ENCODE results near the gene FOLR1.

FOLR1 gene

GRCh38 chr11:72236774-72237111 lies 44.8 kb downstream of the FOLR1 start:
- no peak for DNase-seq

- no peak for DNase-seq
These were observed 45.4 kb downstream of the FOLR1 start for GRCh38 chr11:72237112-72237931.

- peak; percentile 61 for DNase-seq
These were observed 46.1 kb downstream of the FOLR1 start for GRCh38 chr11:72238040-72238450.

- DNase-seq, result no peak
These were observed 46.8 kb downstream of the FOLR1 start for GRCh38 chr11:72238492-72239312.

- no peak for DNase-seq
These were observed 47.4 kb downstream of the FOLR1 start for GRCh38 chr11:72239313-72239848.

GRCh38 chr11:72239849-72240460 lies 48.0 kb downstream of the FOLR1 start:
- DNase-seq, result no peak

GRCh38 chr11:72240461-72241290 lies 48.7 kb downstream of the FOLR1 start:
- DNase-seq, result no peak

GRCh38 chr11:72241291-72241781 lies 49.4 kb downstream of the FOLR1 start:
- no peak for DNase-seq

- DNase-seq, result no peak
These were observed 50.2 kb downstream of the FOLR1 start for GRCh38 chr11:72242141-72242540.

GRCh38 chr11:72243173-72244059 lies 51.5 kb downstream of the FOLR1 start:
- no peak for DNase-seq

GRCh38 chr11:72244060-72244360 lies 52.1 kb downstream of the FOLR1 start, which contains the start of gene PHOX2A:
Gene PHOX2A (minus strand): TSS chr11:72244176. CDS start chr11:72244004, 172 bp downstream.
- DNase-seq, result peak; percentile 56

- peak; percentile 56 for DNase-seq
These were observed 52.7 kb downstream of the FOLR1 start for GRCh38 chr11:72244361-72245262.

- DNase-seq, result no peak
These were observed 53.4 kb downstream of the FOLR1 start for GRCh38 chr11:72245263-72245816.

Measured in NCI-H82 (cell line).